Mammary epithelial cell (primary cell): ENCODE results near the gene LEKR1.

Source experiments
- EZH2 ChIP-seq: IDR thresholded peaks from 2 replicates; pipeline ENCODE4 v1.6.1; 2012; ENCODE audit warnings: low read length, inconsistent platforms, borderline replicate concordance
- TF ChIP-seq, protein P1 (sequence below), 2 donors: IDR thresholded peaks in 1 of 2; conservative IDR thresholded peaks in 1 of 2; 2 replicates each; pipeline ENCODE4 v1.5.1; 2011 to 2012; ENCODE audit warnings: inconsistent platforms in 2 of 2, low read length in 2 of 2, mild to moderate bottlenecking in 2 of 2, control low read depth in 1 of 2, low read depth in 1 of 2; ENCODE audit not compliant: insufficient read depth in 1 of 2; ENCODE audit errors: extremely low read depth in 1 of 2

DNA sequence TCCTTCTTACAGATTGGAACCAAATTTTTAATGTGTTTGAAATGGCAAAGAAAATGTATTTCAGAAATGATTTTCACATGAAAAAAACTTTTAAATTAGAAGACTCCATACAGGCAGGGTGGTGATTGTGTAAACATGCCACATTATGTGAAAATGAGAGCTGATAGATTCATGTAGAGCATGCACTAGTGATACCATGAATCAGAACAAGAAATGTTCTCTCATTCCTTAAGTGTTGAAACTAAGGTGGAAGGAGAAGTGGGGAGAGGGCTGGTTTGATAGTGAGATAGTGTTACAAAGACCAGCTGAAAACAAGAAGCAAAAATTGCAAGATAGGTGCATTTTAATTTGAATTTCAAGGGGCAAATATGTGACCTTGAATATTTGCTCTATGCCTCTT, 233.5 kb downstream of the LEKR1 start:
- TF ChIP-seq, protein P1, sequence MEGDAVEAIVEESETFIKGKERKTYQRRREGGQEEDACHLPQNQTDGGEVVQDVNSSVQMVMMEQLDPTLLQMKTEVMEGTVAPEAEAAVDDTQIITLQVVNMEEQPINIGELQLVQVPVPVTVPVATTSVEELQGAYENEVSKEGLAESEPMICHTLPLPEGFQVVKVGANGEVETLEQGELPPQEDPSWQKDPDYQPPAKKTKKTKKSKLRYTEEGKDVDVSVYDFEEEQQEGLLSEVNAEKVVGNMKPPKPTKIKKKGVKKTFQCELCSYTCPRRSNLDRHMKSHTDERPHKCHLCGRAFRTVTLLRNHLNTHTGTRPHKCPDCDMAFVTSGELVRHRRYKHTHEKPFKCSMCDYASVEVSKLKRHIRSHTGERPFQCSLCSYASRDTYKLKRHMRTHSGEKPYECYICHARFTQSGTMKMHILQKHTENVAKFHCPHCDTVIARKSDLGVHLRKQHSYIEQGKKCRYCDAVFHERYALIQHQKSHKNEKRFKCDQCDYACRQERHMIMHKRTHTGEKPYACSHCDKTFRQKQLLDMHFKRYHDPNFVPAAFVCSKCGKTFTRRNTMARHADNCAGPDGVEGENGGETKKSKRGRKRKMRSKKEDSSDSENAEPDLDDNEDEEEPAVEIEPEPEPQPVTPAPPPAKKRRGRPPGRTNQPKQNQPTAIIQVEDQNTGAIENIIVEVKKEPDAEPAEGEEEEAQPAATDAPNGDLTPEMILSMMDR (conservative IDR thresholded peaks at IDR 0.05 in 1 of 2, IDR thresholded peaks at IDR 0.05 in 1 of 2; ENCODE audit: extremely low read depth in 1 of 2, insufficient read depth in 1 of 2, low read depth in 1 of 2, low read length in 2 of 2), result no peak
- TF ChIP-seq EZH2, result no peak
